AG09309 (cell line): ENCODE results near the gene FAR2.
"Not testable (repeated sequence)": the region's sequence is repeated elsewhere in the genome, so short reads cannot be mapped to it uniquely, and the experiment has no call there.

Experiments used
- DNase-seq: peaks from one replicate; pipeline ENCODE4 v3.0.0-alpha.2; 2010; ENCODE audit warnings: low read depth
- H3K4me3 ChIP-seq: 2 replicates; pipeline ENCODE4 v1.5.1; 2011; ENCODE audit warnings: mild to moderate bottlenecking, low read depth, low read length, moderate library complexity; ENCODE audit not compliant: control insufficient read depth
- CTCF ChIP-seq: IDR thresholded peaks from 2 replicates; pipeline ENCODE4 v1.5.1; 2011; ENCODE audit warnings: mild to moderate bottlenecking, low read depth, low read length, inconsistent platforms; ENCODE audit not compliant: insufficient read depth, control insufficient read depth; ENCODE audit errors: missing control alignments

FAR2 gene

GRCh38 chr12:29374012-29374411 lies 224.9 kb downstream of the FAR2 start:
- no peak overlapping the region for H3K4me3 ChIP-seq
- DNase-seq, result no peak
- TF ChIP-seq CTCF, result no peak

GRCh38 chr12:29374913-29375312 lies 225.8 kb downstream of the FAR2 start:
- no peak for TF ChIP-seq CTCF
- no peak overlapping the region for H3K4me3 ChIP-seq
- DNase-seq, result no peak

- no peak overlapping the region for H3K4me3 ChIP-seq
- no peak for TF ChIP-seq CTCF
- no peak for DNase-seq
These were observed 227.0 kb downstream of the FAR2 start for GRCh38 chr12:29376118-29376517.

GRCh38 chr12:29380536-29381523 lies 231.8 kb downstream of the FAR2 start, which contains the start of gene ERGIC2:
ERGIC2 (minus strand) TSS chr12:29381172; CDS start chr12:29371633, 9,539 bp downstream.
- peak; percentile 96 for DNase-seq
- TF ChIP-seq CTCF, result no peak
- peak within 1 kb of the TSS; percentile 62 for H3K4me3 ChIP-seq

GRCh38 chr12:29382251-29382650 lies 233.2 kb downstream of the FAR2 start:
- no peak for DNase-seq
- no peak overlapping the region for H3K4me3 ChIP-seq
- no peak for TF ChIP-seq CTCF

GRCh38 chr12:29385194-29385593 lies 236.1 kb downstream of the FAR2 start:
- not testable (repeated sequence) for H3K4me3 ChIP-seq, DNase-seq
